CD4-positive, alpha-beta T cell treated with Interferon alpha-2 for 1 hour (primary cell): ENCODE data around the gene DHRSX.
"Not testable (repeated sequence)": the region's sequence is repeated elsewhere in the genome, so short reads cannot be mapped to it uniquely, and the experiment has no call there.

Experiments
- DNase-seq, 2 donors: peaks; one replicate each; pipeline ENCODE4 v3.0.0-alpha.2; 2020 to 2022

DHRSX gene

GRCh38 chrX:2423899-2424298 lies 76.9 kb downstream of the DHRSX start:
- DNase-seq: no peak

GRCh38 chrX:2423282-2423681 lies 77.5 kb downstream of the DHRSX start:
- no peak for DNase-seq

GRCh38 chrX:2419418-2419817 lies 81.4 kb downstream of the DHRSX start:
- not testable (repeated sequence) for DNase-seq

- DNase-seq: no peak
Measured at GRCh38 chrX:2418000-2418399, 82.8 kb downstream of the DHRSX start.

- DNase-seq: no peak
Measured at GRCh38 chrX:2416851-2417604, 83.7 kb downstream of the DHRSX start.

- DNase-seq: no peak
Measured at GRCh38 chrX:2414384-2414783, 86.4 kb downstream of the DHRSX start.

- no peak for DNase-seq
Measured at GRCh38 chrX:2413969-2414368, 86.8 kb downstream of the DHRSX start.

- DNase-seq: no peak
Measured at GRCh38 chrX:2412131-2412530, 88.6 kb downstream of the DHRSX start.

- no peak for DNase-seq
Measured at GRCh38 chrX:2410279-2411020, 90.3 kb downstream of the DHRSX start.

GRCh38 chrX:2409796-2410195 lies 91.0 kb downstream of the DHRSX start:
- DNase-seq: no peak

- no peak for DNase-seq
Measured at GRCh38 chrX:2408856-2409255, 91.9 kb downstream of the DHRSX start.

- DNase-seq: no peak
Measured at GRCh38 chrX:2406891-2407518, 93.8 kb downstream of the DHRSX start.

GRCh38 chrX:2404776-2405175 lies 96.0 kb downstream of the DHRSX start:
- DNase-seq: no peak

- DNase-seq: no peak
Measured at GRCh38 chrX:2402361-2402690, 98.5 kb downstream of the DHRSX start.

- DNase-seq: no peak
Measured at GRCh38 chrX:2401590-2402360, 99.0 kb downstream of the DHRSX start.

- no peak for DNase-seq
Measured at GRCh38 chrX:2401201-2401589, 99.6 kb downstream of the DHRSX start.

GRCh38 chrX:2398064-2398656 lies 102.6 kb downstream of the DHRSX start:
- no peak for DNase-seq

- no peak for DNase-seq
Measured at GRCh38 chrX:2397229-2398063, 103.3 kb downstream of the DHRSX start.

GRCh38 chrX:2395261-2395992 lies 105.3 kb downstream of the DHRSX start:
- no peak for DNase-seq

GRCh38 chrX:2391869-2392606 lies 108.7 kb downstream of the DHRSX start:
- DNase-seq: no peak

- DNase-seq: no peak
Measured at GRCh38 chrX:2390754-2391153, 110.0 kb downstream of the DHRSX start.
